ENCODE data around the gene CENPB. TPM values are rescaled to one million over a fixed set of nuclear protein-coding genes. Genes with fewer than 3 reads are reported as not detected.

CENPB gene
- total and polyA plus RNA-seq, 5 experiments from 2014 or later = 1.0 to 48.6 (median 1.7) TPM

DNA sequence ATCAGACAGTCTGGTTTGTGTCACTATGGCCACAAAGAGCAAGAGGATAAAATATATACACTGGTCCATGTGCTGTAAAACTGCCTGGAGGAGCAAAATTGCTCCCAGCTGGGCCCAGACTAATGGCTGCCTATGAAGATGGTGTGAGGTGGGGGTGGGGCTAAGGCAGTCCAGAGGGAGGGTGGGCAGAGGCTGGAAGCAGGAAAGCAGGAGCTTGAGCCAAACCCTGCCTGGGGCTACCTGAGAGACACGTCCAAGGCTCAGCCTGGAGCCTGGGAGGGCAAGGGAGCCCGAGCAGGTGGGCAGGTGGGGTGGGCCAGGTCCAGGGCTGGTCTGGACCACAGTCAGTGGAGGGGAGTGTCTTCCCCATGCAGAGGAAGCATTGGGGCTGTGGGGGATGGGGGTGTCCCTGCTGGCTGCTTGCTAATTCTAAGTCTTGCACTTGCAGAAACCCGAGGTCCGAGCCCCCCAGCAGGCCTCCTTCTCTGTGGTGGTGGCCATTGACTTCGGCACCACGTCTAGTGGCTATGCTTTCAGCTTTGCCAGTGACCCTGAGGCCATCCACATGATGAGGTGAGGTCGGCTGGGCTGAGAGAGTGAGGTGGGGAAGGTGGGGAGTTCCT, 44.6 kb downstream of the CENPB start:
- DNase-seq = no peak
- Mint-ChIP-seq H3K27me3 (peaks cover 0 to 28% (median 4%) of the 10 kb centered on the region in 5 donors), H3K4me1 (peaks cover 8 to 15% (median 12%) of the 10 kb centered on the region in 4 donors), H3K9me3 (peaks cover 0 to 2% (median 0%) of the 10 kb centered on the region in 9 donors), H3K4me3 (no peak overlapping the region), H3K27ac (no peak overlapping the region), H3K36me3 (no peaks in the 10 kb centered on the region)
- POLR2A ChIA-PET = interaction anchor here (0.8 kb wide), 1 partner anchor 499 kb away, joined by 3 read pairs; no protein-coding TSS in a partner anchor
- ATAC-seq = no peak

- POLR2A ChIA-PET = interaction anchor here (0.6 to 0.8 kb wide), 2 partner anchors 320 to 500 kb away, joined by 3 to 4 read pairs; no protein-coding TSS in a partner anchor
- H3K4me1 Mint-ChIP-seq = peaks cover 8 to 15% (median 12%) of the 10 kb centered on the region in 4 donors
- peaks cover 0 to 20% (median 4%) of the 10 kb centered on the region in 5 donors for H3K27me3 Mint-ChIP-seq
- ATAC-seq (no peak), DNase-seq (no peak)
- no peak overlapping the region for H3K27ac Mint-ChIP-seq
- H3K4me3 Mint-ChIP-seq = no peak overlapping the region
- peaks cover 0 to 2% (median 0%) of the 10 kb centered on the region in 9 donors for H3K9me3 Mint-ChIP-seq
- H3K36me3 Mint-ChIP-seq = no peaks in the 10 kb centered on the region
Measured at GRCh38 chr20:3740615-3741301, 45.8 kb downstream of the CENPB start.

DNA sequence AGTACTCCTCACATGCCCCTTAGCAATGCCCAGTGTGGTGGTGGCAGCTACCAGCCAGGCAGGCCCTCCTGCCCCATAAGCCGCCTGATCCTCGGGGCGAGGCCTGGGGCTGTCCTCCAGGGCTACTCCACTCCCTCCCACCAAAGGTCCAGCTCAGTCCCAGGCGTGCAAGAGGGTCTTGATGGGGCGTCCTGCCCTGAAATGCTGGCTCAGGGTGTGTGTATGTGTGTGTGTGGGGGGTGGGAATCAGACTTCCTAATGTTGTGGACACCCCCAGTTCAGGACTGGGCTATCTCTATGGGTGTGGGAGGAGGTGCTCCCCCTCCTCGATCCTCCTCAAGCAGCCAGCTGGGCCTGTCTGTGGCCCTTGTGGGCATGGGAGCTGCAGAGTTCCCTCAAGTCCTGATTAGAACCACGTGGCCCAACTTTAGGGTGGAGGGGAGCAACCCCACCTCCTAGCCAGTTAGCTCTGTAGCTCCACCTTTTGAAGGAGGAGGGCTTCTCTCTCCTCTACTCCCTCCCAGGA, 46.6 kb downstream of the CENPB start:
- DNase-seq (no peak), ATAC-seq (no peak)
- Mint-ChIP-seq H3K4me3 (no peak overlapping the region), H3K9me3 (peaks cover 0 to 2% (median 0%) of the 10 kb centered on the region in 9 donors), H3K4me1 (peaks cover 4 to 8% (median 8%) of the 10 kb centered on the region in 4 donors), H3K27me3 (peaks cover 0 to 14% (median 4%) of the 10 kb centered on the region in 5 donors), H3K36me3 (no peaks in the 10 kb centered on the region), H3K27ac (no peak overlapping the region)
- POLR2A ChIA-PET = interaction anchor here (0.5 kb wide), 1 partner anchor 143 kb away, joined by 4 read pairs; no protein-coding TSS in a partner anchor

DNA sequence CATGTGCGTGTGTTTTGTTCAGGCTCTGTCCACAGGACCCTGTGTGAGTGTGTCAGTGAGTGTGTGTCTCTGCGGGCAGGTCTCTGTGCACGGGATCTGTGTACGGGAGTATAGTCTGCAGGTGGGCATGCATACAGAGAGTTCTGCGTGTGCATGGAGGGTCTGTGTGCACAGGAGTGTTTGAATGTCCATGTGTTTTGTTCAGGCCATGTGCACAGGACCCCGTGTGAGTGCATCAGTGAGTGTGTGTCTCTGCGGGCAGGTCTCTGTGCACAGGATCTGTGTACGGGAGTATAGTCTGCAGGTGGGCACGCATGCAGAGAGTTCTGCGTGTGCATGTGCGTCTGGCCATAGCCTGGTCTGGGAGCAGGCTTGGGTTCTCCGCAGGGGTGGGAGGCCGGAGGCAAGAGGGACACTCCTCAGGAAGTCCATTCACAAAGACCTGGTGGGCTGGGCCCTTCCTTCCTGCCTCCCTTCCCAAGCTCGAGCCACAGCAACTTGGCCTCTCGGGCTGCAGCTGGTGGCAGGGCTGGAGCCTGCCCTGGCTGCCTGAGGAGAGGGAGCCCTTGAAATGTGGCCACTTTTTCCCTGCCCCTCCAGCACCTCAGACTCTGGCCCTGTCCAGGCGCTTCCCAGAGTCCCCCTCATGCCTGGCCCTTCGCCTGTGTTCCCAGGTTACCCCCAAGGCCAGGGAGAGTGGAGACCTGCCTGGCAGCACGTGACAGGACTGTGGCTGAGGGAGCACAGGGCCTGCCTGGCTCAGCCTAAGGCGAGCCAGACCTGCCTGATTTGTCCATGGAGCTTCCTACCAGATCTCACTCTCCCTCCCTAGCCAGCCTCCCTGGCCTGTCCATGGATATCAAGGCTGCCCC, 47.2 kb downstream of the CENPB start:
- Mint-ChIP-seq H3K4me1 (peaks cover 0 to 2% (median 1%) of the 10 kb centered on the region in 4 donors), H3K27ac (no peak overlapping the region), H3K9me3 (no peaks in the 10 kb centered on the region), H3K4me3 (no peak overlapping the region), H3K27me3 (peaks cover 0 to 11% (median 4%) of the 10 kb centered on the region in 5 donors), H3K36me3 (no peaks in the 10 kb centered on the region)
- POLR2A ChIA-PET = no interaction called here
- no peak for ATAC-seq
- DNase-seq = no peak

- H3K36me3 Mint-ChIP-seq = no peaks in the 10 kb centered on the region
- POLR2A ChIA-PET = interaction anchor here (0.6 kb wide), 1 partner anchor 47 kb away, joined by 5 read pairs; no protein-coding TSS in a partner anchor
- ATAC-seq = no peak
Measured at GRCh38 chr20:3738111-3739053, 48.2 kb downstream of the CENPB start.

GRCh38 chr20:3735768-3736167, 50.8 kb downstream of the CENPB start:
- DNase-seq (no peak), ATAC-seq (no peak)
- POLR2A ChIA-PET = interaction anchor here (0.7 kb wide), 1 partner anchor 111 kb away, joined by 4 read pairs; no protein-coding TSS in a partner anchor
- H3K4me1 Mint-ChIP-seq = peaks cover 0 to 3% (median 2%) of the 10 kb centered on the region in 4 donors
- H3K27ac Mint-ChIP-seq = no peak overlapping the region
- no peak overlapping the region for H3K4me3 Mint-ChIP-seq
- H3K27me3 Mint-ChIP-seq = peaks cover 7 to 36% (median 21%) of the 10 kb centered on the region in 5 donors
- H3K36me3 Mint-ChIP-seq = no peaks in the 10 kb centered on the region
- no peaks in the 10 kb centered on the region for H3K9me3 Mint-ChIP-seq

More at GRCh38 chr20:3738111-3739053, 48.2 kb downstream of the CENPB start:
- Mint-ChIP-seq H3K4me3 (no peak overlapping the region), H3K9me3 (no peaks in the 10 kb centered on the region), H3K27me3 (peaks cover 3 to 16% (median 7%) of the 10 kb centered on the region in 5 donors), H3K27ac (peak overlapping the region in 1 of 10 donors; percentile 15), H3K4me1 (no peaks in the 10 kb centered on the region)
- DNase-seq = no peak

DNA sequence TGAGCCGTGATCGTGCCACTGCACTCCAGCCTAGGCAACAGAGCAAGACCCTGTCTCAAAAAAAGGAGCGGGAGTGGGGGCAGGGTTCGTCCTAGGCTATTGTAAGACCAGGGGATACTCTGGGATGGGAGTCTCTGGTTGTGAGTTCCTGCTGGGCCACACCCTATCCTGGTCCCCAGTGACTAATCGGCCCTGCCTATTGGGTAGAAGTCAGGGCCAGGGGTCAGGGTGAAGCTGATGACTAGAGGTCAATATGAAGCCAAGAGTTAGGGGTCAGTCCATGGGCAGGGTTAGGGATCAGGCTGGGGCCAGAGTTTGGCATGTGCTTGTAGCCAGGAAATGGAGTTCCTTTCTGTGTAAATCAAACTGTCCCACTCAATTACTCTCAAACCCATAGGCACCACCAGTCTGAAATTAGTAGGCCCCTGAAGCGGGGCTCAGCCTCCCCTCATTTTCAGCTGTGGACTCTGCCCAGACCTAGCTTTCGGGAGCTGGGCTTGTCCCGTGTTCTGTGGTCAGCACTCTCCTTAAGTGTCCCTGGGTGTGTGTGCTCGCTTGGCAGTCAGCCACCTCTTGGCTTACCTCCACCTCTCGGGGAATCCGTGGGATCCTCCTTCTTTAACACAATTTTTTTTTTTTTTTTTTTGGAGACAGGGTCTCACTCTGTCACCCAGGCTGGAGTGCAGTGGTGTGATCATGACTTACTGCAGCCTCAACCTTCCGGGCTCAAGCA, 52.3 kb downstream of the CENPB start:
- Mint-ChIP-seq H3K9me3 (no peaks in the 10 kb centered on the region), H3K27ac (no peak overlapping the region), H3K36me3 (no peaks in the 10 kb centered on the region), H3K27me3 (peaks cover 12 to 44% (median 29%) of the 10 kb centered on the region in 5 donors), H3K4me3 (no peak overlapping the region), H3K4me1 (peaks cover 0 to 3% (median 2%) of the 10 kb centered on the region in 4 donors)
- no peak for DNase-seq
- ATAC-seq = no peak
- POLR2A ChIA-PET = no interaction called here

Other genes starting within 250 kb of the CENPB start
- gene GFRA4, start 123.3 kb downstream of the CENPB start, total RNA-seq = not detected
- gene GFRA4, start 123.3 kb downstream of the CENPB start, polyA plus RNA-seq = not detected
- gene ADAM33, start 104.7 kb downstream of the CENPB start, total RNA-seq = not detected
- gene ADAM33, start 104.7 kb downstream of the CENPB start, polyA plus RNA-seq = not detected
- gene SIGLEC1, start 74.1 kb downstream of the CENPB start, total RNA-seq = under 1 TPM; 0.22 to 0.62 TPM
- not detected for gene SIGLEC1, start 74.1 kb downstream of the CENPB start, polyA plus RNA-seq
- gene HSPA12B, start 54.1 kb downstream of the CENPB start, total RNA-seq = not detected
- gene HSPA12B, start 54.1 kb downstream of the CENPB start, polyA plus RNA-seq = under 1 TPM in 2 of 3 donors, not detected in 1; 0.05 to 0.07 TPM
- 10 to 100 TPM; 19.5 to 19.6 TPM for gene ADISSP, start 19.0 kb downstream of the CENPB start, total RNA-seq
- 10 to 100 TPM; 17.6 to 32.4 (median 22.2) TPM for gene ADISSP, start 19.0 kb downstream of the CENPB start, polyA plus RNA-seq
- under 1 TPM in 1 of 2 experiments, not detected in 1; 0.33 TPM for gene SPEF1, start 5.3 kb downstream of the CENPB start, total RNA-seq
- not detected for gene SPEF1, start 5.3 kb downstream of the CENPB start, polyA plus RNA-seq
- 100 to 1,000 TPM; 320 to 336 TPM for gene CDC25B, start 9.6 kb upstream of the CENPB start, total RNA-seq
- gene CDC25B, start 9.6 kb upstream of the CENPB start, polyA plus RNA-seq = 10 to 100 TPM; 38.1 to 49.7 (median 42.0) TPM
- gene AP5S1, start 33.8 kb upstream of the CENPB start, total RNA-seq = 10 to 100 TPM; 12.6 to 14.5 TPM
- gene AP5S1, start 33.8 kb upstream of the CENPB start, polyA plus RNA-seq = 10 to 100 TPM; 10.1 to 21.8 (median 19.3) TPM
- gene MAVS, start 60.1 kb upstream of the CENPB start, total RNA-seq = 10 to 100 TPM; 41.9 to 45.7 TPM
- gene MAVS, start 60.1 kb upstream of the CENPB start, polyA plus RNA-seq = 1 to 10 TPM; 2.2 to 8.5 (median 3.3) TPM
- 10 to 100 TPM; 66.6 to 72.5 TPM for gene PANK2, start 102.6 kb upstream of the CENPB start, total RNA-seq
- 10 to 100 TPM; 32.9 to 36.8 (median 36.8) TPM for gene PANK2, start 102.6 kb upstream of the CENPB start, polyA plus RNA-seq
- gene RNF24, start 228.8 kb upstream of the CENPB start, total RNA-seq = 10 to 100 TPM; 18.0 to 19.9 TPM
- gene RNF24, start 228.8 kb upstream of the CENPB start, polyA plus RNA-seq = 10 to 100 TPM in 2 of 3 donors, 1 to 10 TPM in 1; 6.4 to 13.3 (median 10.1) TPM